NCI-H146 (cell line): ENCODE measurements around the gene PERM1.

Source experiments
- DNase-seq: peaks from one replicate; lab custom pipeline; 2025; lab: John Stamatoyannopoulos, UW

PERM1 gene

GRCh38 chr1:934991-935750 is 46.7 kb downstream of the PERM1 start:
- no peak for DNase-seq

DNA sequence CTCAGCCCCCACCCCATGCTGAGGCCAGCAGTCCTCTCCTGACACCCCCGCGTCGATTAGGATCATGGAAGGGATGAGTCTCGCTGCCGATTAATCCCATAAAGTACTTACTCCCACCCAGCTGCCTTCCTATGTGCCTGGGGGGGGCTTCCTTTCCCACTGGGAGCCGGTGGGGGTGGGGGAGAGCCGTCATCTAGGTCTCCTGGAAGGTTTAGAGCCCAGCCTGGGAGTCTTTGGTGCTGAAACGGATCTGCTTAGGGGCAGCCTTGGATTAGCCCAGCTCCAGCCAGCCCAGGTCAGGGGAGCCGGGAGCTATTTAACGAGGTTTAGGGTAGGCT is 48.3 kb downstream of the PERM1 start:
- DNase-seq = no peak

DNA sequence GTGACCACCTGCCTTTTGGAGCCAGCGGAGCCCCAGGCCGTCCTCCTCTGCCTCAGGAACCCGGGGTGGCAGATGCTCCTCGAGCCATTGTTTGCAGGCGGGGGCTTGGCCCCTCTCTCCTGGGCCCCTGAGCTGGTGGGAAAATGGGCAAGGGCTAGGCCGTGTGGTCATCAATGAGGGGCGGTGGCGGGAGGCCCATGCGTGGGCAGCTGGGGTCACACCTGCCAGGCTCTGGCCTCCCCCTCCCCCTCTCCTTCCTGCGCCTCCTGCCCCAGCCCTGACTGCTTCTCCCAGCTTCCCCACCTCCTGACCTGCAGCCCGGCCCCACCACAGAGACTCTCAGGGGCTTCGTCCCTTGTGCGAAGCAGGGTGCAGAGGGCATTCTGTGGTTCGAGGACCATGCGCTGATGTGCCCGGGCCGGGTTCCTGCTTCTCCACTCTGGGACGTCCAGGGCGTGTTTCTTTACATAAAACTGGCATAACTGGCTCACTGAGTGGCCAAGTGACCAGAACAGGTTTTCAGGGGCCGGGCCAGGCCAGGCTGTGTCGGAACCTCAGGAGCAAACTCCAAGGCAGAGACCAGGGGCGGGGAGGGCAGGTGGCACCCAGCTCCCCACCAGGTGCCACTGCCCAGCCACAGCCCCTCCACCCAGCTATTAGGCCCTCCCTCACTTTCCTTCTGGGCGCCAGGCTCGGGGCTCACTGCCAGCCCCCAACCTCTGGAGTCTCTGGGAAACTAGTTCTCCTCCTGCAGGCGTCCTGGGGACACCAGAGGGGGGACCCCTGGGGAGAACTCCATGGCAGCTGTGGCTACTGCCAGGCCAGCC is 48.9 kb downstream of the PERM1 start:
- DNase-seq = no peak

GRCh38 chr1:932173-932510 is 49.8 kb downstream of the PERM1 start:
- no peak for DNase-seq

DNA sequence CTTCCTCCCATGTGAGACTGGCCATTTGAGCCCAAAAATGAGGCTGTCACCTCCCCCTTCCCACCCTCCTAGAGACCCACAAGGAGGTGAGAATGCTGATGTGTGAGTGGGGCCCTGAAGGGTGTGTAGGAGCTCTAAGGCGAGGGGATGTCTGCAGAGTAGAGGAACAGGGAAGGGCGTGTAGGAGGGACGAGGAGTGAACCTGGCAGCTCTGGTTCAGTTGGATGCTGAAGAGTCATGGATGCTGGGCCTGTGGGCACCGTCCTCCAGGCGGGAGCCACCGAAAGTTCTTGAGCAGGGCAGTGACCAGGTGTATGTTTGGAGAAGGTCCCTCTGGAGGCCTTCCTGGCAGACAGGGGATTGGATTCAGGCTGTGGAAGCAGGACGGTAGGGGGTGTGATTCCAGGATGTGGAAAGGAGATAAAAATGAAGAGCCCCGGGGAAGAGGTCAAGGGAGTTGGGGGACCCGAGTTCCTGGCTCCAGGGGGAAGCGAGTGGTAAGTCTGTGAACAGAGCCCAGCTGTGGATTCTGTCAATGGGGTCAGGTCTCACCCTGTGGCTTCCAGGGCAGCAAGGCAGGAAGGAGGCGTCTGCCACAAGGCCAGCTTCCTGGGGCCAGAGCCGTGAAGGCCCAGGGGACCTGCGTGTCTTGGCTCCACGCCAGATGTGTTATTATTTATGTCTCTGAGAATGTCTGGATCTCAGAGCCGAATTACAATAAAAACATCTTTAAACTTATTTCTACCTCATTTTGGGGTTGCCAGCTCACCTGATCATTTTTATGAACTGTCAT is 50.3 kb downstream of the PERM1 start:
- DNase-seq = no peak

DNA sequence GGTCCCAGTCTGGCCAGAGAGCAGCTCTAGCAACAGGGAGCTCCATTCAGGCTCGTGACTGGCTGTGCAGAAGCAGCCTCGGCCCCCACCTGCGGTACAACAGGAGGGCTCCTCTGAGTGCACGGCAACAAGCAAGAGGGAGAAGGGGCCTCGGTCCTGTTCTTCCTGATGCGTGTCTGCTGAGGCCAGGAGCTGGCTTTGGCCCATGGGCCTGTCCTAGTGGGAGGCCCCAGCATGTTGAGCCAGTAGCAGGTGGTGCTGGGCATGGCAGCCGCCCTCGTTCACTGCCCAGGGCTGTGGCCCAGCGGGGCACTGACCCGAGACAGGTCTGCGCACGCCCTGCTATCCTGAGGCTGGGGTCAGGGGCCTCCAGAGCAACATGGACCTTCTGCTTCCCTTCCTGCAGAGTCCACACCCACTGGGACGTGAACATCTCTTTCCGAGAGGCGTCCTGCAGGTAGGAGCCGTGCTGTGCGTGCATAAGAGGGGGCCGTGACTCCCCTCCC is 51.2 kb downstream of the PERM1 start:
- DNase-seq = peak; percentile 82

- no peak for DNase-seq
These were observed 51.9 kb downstream of the PERM1 start for GRCh38 chr1:929712-930632.

DNA sequence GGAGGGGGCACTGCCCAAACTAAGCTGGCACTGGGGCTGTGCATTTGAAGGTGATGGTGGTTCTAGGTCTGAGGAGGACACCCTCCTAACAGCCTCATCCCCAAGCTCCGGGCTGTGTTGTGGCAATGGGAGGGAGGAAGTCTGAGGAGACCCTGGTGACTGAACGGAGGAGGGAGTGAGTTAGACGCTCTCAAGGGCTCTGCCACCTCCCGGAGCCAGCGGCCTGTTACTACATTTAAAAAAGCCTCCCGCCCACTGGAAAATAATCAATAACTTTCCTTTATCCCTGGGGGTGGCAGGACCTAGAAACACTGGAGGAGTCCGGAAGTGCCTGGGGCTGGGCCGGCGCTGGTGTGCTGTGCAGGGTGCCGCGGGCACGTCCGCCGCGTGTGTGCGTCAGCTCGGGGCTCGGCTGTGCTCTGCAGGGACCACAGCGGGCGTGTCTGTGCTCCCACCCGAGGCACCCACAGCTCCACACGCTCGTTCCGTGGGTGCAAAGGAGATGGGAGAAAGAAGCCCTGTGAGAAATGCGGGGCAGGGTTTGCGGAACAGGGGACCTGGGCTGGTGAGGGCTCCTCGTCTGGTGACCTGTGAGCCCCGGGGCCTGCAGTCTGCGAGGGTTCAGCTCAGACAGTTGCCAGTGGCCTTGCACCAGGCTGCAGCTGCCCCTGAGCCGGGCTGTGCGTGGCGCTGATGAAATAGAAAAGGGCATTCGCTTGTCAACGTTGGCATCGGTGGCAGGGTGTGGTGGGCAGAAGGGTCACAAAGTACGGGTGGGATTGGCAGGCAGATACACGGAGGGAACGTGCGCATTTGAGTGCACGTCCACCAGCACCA is 52.9 kb downstream of the PERM1 start:
- peak; percentile 45 for DNase-seq

- DNase-seq = no peak
These were observed 54.1 kb downstream of the PERM1 start for GRCh38 chr1:927748-928147.

DNA sequence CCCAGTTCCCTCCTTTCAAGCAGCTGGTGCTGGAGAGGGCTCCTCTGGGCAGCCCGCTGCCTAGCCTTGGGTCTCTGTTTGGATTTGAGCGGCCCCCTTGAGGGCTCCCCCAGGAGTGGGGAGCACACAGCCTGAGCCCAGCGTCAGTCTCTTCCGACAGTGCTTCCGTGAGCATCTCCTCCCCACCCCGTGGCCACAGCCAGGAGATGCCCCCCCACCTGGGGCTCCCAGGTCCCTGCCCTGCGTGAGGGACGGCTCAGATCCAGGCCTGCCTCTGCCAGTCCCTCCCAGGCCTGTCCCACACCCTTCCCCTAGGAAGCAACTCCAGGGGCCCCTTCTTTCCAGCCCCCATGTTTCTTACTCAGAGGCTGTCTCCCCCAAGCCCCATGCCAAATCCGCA is 54.7 kb downstream of the PERM1 start:
- DNase-seq = no peak

GRCh38 chr1:925561-926421 is 56.1 kb downstream of the PERM1 start:
- peak; percentile 17 for DNase-seq
